Activated CD4-positive, alpha-beta T cell treated with anti-CD3 and anti-CD28 coated beads, Interleukin-2, Interleukin-4, amounts not matched to agents 100 ng/mL and 50 ng/mL, durations not matched to agents 16 hours and 8 hours (primary cell): ENCODE data around the gene C1RL.
"Not testable (repeated sequence)": the region's sequence is repeated elsewhere in the genome, so short reads cannot be mapped to it uniquely, and the experiment has no call there.

Source experiments
- DNase-seq: peaks from one replicate; pipeline ENCODE4 v3.0.0-alpha.2; 2020; ENCODE audit warnings: low spot score

The C1RL gene

GRCh38 chr12:7114008-7114407, 5.0 kb upstream of the C1RL start:
- DNase-seq: no peak

GRCh38 chr12:7113389-7113871, 4.4 kb upstream of the C1RL start:
- peak; percentile 57 for DNase-seq

GRCh38 chr12:7112041-7112440, 3.0 kb upstream of the C1RL start:
- no peak for DNase-seq

- no peak for DNase-seq
Observed at GRCh38 chr12:7110661-7111060, 1.6 kb upstream of the C1RL start.

- no peak for DNase-seq
Observed at GRCh38 chr12:7109572-7109920, 532 bp upstream of the C1RL start.

- DNase-seq: peak; percentile 86
Observed at GRCh38 chr12:7108003-7108795, 815 bp downstream of the C1RL start.

GRCh38 chr12:7107636-7108002, 1.4 kb downstream of the C1RL start:
- no peak for DNase-seq

- not testable (repeated sequence) for DNase-seq
Observed at GRCh38 chr12:7107181-7107580, 1.8 kb downstream of the C1RL start.

- DNase-seq: no peak
Observed at GRCh38 chr12:7106082-7106481, 2.9 kb downstream of the C1RL start.

- DNase-seq: no peak
Observed at GRCh38 chr12:7103837-7104584, 5.0 kb downstream of the C1RL start.

GRCh38 chr12:7102582-7102981, 6.4 kb downstream of the C1RL start:
- DNase-seq: no peak

- DNase-seq: no peak
Observed at GRCh38 chr12:7101694-7102131, 7.3 kb downstream of the C1RL start.

GRCh38 chr12:7101047-7101693, 7.8 kb downstream of the C1RL start:
- DNase-seq: no peak

- no peak for DNase-seq
Observed at GRCh38 chr12:7100239-7100638, 8.8 kb downstream of the C1RL start.

- DNase-seq: no peak
Observed at GRCh38 chr12:7099290-7099996, 9.6 kb downstream of the C1RL start.

- no peak for DNase-seq
Observed at GRCh38 chr12:7096979-7097378, 12.0 kb downstream of the C1RL start.

- no peak for DNase-seq
Observed at GRCh38 chr12:7096006-7096932, 12.7 kb downstream of the C1RL start.

GRCh38 chr12:7093892-7094291, 15.1 kb downstream of the C1RL start:
- DNase-seq: no peak

GRCh38 chr12:7093486-7093885, 15.5 kb downstream of the C1RL start:
- DNase-seq: no peak

GRCh38 chr12:7092986-7093460, 16.0 kb downstream of the C1RL start:
- no peak for DNase-seq
